NCI-H748 (cell line): ENCODE measurements around the gene HSPB2.
A peak's percentile ranks its signal among the peaks of the same experiment; 100 is the strongest.
"Not testable (repeated sequence)": the region's sequence is repeated elsewhere in the genome, so short reads cannot be mapped to it uniquely, and the experiment has no call there.

Experiments
- DNase-seq: peaks from one replicate; lab custom pipeline; 2025; ENCODE audit not compliant: unreplicated experiment; lab: John Stamatoyannopoulos, UW

Gene HSPB2, protein sequence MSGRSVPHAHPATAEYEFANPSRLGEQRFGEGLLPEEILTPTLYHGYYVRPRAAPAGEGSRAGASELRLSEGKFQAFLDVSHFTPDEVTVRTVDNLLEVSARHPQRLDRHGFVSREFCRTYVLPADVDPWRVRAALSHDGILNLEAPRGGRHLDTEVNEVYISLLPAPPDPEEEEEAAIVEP

DNA sequence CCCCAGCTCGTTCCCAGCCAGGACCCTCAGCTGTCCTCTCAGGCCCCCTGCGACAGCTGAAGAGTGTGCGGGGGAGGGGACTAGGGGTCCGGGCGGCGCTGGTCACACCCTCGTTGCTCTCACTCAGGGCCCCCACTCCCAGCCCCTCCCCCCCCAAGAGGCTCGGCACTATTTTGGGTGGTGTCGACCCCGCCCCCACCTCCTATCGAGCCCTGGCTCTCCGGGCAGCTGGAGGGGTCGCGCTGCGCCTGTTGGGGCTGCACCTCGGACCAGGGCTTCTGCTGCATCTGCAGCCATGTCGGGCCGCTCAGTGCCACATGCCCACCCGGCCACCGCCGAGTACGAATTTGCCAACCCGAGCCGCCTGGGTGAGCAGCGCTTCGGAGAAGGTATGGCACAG, at the start of gene HSPB2:
Gene HSPB2 (plus strand): TSS at position 200 of the 400 bp plus-strand sequence. CDS start 96 bp downstream, at position 296.
- no peak for DNase-seq

DNA sequence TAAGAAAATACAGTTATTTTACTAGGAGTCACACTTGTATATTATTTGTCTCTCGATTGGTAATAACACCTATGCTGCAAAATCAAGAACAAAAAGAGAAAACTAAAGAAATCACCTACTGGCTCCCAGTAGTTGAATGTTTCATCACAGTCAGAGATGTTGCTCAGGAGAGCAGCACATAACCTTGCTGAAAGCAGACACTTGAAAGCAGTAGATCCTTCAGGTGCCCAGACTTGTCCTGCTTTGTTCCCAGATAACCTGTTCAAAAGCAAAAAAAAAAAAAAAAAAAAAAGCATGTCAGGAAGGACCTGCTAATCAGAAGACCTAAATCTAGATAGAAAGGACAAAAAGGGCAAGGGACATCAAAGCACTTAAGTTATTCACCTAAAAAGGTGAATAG, 42.4 kb upstream of the HSPB2 start:
- DNase-seq, result no peak

DNA sequence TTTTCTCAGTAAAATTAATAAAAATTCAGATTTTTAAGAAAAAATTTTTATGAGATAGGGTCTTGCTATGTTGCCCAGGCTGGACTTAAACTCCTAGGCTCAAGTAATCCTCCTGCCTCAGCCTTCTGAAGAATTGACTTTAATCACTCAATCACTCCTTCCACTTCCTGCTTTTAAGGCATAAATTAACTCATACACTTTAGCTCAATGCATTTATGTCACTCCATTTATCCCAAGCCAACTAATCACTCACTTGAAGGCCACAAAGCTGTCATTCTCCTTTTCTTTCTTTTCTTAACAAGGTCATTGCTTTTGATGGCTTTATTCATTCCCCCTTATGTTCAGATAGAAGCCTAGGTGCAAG, 42.0 kb upstream of the HSPB2 start:
- DNase-seq, result no peak

DNA sequence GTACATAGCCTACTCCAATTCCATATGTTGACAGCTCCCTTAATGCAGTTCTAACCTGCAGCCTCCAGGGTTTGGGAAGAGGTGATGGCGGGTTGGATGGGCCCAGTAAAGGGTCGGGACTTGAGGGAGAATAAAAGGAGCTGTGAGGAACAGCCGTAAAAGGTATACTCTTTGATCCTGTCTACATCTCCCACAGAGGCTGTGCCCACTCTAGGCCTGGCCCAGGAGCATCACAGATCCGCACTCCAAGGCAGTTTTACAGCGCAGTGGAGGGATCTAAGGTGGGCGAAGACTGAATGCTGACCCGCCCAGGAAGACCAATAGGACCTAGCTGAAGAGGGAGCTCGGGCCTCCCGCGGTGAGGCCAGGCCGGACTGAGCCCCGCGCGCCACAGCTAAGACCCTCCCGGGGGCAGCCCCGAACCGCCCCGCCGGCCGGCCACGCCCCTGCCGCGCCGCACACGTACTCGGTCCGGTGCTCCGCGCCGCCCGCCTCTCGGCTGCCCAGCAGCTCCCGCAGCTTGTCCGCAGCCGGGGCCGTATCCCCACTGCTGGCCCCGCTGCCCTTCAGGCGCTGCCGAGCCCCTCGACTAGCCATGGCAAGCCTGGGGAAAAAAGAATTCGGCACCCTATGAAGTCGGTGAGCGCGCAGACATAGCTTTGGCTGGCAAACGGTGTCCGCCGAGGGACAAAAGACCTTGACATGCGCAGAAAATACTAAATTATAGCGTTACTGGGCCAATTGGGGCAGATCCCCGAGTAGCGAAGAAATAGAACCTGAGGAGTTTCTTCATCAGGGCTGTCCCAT, 41.4 kb upstream of the HSPB2 start, which contains the start of gene ALG9:
Gene ALG9 (minus strand): TSS at position 696 of the 807 bp plus-strand sequence. CDS start 99 bp downstream, at position 597.
- DNase-seq, result peak; percentile 78

DNA sequence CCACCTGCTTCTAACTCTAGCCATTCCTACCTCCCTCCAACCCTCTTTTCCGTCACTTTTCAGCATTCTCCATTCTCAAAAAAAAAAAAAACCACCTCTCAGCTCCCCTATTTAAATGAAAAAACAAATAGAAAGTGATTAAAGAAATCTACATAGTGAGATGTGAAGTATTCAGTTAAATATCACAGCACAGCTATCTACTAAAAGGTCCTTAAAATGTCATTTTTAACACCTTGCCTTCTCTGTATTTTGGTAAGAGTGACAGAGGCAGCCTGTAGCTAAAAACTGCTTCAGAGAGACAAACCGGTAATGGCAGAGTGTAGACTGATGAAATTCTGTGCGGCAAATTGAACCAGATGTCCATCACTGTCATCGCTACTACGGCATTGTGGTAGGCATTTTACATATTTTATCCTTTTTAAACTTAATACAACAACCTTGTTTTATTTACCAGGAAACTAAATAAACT, 40.8 kb upstream of the HSPB2 start:
- DNase-seq, result peak; percentile 4

DNA sequence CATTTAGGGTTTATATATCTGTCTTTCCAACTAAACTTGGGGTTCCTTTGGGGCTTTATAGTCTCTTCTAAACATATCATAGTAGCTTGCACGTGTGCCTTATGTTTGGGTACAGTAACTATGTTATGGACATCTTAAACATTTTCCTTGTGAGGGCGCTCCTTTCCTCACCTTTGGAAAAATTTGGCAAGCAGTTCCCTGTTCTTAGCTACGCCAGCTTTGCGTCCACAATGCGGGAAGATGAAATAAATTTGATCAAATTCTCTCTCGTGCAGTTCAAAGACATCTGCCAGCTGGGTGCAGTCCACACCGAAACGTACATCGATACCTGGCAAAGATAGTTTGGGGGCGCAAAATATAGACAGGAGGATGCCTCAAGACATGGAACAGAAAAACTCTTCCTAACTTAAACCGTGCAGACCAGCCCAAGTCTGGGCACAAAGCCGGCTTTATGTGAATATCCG, 34.1 kb upstream of the HSPB2 start:
- peak; percentile 58 for DNase-seq

DNA sequence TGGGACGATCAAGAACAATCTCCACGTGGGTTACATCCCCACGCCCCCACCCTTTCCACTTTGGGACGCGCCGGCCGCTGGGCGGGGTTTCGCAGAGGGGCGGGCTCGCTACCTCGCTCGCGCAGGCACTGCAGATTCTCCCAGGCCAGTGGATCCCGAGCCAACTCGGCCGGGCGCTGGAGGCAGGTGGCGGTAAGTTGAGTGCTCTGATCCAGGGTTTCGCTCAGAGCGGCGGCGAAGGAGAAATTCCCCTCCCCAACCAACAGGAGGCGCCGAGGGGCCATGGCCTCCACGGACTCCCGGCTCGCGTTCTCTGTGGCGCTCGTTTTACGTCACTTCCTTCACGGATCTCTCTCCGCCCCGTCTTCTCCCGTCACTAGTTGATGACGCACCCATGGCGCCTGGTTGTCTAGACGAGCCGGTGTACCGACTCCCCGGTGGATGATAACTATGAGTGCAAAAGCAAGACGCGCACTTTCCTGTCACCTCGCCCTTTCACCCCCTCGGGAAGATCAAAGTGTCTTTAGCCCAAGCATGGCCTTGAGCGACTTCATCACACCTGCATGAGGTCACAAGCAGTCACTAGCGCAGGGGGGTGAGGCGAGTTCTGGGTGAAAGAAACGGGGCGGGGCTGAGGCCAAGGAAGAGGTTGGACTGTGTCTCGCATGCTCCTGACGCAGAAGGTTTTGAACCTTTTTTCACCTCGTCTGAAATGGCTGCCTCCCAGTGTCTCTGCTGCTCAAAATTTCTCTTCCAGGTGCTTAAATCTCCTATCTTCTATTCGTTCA, 33.5 kb upstream of the HSPB2 start, which contains the start of the genes CFAP68 and FDXACB1:
Gene CFAP68 (plus strand): TSS at position 693 of the 788 bp plus-strand sequence. CDS start 20 bp downstream, at position 713.
Gene FDXACB1 (minus strand): TSS at position 317 of the 788 bp plus-strand sequence. CDS start 33 bp downstream, at position 284.
- peak; percentile 96 for DNase-seq

DNA sequence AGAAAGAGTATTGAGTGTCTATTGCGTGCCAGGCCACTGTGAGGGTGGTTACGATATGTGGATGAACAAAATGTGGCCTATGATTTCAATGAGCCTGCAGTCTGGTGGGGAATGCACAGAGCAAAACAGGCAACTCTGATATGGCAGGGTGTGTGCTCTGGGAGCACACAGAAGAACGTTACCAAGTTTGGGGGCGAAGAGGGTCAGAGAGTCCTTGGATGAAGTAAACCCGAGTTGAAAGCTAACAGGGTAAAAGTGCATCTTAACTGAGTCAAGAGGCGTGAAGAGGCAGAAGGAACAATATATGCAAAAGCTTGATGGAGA, 32.9 kb upstream of the HSPB2 start:
- DNase-seq, result no peak

DNA sequence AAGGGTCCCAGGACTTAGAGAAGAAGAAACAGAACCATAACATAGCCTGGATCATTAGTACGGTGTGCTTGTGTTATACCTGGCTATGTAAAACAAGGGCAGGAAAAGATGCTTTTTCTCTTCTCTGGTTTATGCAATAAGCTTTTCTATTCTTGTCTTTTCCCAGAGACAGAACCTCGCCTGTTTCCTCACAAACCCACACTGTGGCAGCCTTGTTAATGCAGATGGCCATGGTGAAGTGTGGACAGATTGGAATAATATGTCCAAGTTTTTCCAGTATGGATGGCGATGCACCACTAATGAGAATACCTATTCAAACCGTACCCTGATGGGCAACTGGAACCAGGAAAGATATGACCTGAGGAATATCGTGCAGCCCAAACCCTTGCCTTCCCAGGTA, 30.3 kb upstream of the HSPB2 start:
- DNase-seq, result no peak

DNA sequence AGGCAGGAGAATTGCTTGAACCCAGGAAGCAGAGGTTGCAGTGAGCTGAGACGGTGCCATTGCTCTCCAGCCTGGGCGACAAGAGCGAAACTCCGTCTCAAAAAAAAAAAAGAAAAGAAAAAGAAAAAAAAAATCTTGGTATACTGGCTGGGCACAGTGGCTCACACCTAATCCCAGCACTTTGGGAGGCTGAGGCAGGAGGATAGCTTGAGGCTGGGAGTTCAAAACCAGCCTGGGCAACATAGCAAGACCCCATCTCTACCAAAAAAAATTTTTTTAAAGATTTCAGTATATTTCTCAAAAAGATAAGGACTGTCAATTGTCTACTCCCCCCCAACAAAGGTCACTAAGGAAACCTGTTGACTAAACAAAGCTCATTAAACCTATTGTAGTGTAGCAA, 27.5 kb upstream of the HSPB2 start:
- DNase-seq, result not testable (repeated sequence)

DNA sequence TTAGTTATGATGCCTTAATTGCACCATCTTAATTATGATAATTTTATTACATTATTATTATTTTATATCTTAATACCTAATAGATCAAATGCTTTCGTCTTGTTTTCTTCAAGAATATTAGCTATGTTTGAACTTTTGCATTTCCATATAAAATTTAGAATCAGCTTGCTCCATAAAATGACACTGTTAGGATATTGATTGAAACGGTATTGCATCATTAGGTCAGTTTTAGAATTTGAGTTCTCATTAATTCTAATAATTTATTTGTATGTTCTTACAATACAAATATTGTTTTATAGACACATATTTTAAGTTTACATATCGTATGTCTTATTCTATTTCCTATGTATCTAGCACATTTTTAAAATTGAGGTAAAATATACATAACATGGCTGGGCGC, 26.5 kb upstream of the HSPB2 start:
- no peak for DNase-seq

DNA sequence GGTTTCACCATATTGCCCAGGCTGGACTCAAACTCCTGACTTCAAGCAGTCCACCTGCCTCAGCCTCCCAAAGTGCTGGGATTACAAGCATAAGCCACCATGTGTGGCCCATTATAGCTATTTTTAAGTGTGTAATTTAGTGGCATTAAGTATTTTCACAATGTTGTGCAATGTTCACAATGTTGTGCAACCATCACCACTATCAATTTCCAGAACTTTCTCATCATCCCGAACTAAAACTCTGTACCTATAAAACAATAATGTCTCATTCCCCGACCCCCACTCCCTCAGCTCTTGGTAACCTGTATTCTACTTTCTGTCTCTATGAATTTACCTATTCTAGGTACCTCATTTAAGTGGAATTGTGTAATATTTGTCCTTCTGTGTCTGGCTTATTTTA, 25.7 kb upstream of the HSPB2 start:
- no peak for DNase-seq

DNA sequence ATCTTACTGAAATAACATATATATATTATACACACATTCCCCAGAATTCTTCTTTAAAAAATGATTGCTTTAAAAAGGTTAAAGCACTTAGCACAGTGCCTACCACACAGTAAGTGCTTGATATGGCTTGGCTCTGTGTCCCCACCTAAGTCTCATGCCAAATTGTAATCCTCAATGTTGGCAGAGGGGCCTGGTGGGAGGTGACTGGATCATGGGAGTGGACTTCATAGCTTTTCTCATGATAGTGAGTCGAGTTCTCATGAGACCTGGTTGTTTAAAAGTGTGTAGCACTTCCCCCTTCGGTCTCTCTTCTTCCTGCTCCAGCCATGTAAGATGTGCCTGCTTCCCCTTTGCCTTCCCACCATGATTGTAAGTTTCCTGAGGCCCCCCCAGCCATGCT, 7.1 kb upstream of the HSPB2 start:
- no peak for DNase-seq

DNA sequence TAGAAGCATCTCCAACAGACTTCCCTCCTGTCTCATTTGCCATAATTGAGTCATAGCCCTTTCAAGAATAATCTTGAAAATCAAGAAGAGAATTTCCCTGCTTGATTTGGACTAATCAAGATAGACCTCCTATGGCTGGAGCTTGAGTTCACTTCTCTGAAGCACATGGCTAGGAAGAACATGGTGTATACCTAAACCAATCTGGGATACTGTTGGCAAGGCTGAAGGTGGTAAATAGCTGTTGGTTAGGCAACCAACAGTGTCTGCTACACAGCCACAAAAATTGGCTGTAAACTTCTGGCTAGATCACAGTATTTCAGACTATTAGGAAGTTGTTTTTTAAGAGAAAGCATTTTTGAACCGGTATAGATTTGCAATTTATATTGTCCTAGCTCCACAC, 5.9 kb upstream of the HSPB2 start:
- no peak for DNase-seq

DNA sequence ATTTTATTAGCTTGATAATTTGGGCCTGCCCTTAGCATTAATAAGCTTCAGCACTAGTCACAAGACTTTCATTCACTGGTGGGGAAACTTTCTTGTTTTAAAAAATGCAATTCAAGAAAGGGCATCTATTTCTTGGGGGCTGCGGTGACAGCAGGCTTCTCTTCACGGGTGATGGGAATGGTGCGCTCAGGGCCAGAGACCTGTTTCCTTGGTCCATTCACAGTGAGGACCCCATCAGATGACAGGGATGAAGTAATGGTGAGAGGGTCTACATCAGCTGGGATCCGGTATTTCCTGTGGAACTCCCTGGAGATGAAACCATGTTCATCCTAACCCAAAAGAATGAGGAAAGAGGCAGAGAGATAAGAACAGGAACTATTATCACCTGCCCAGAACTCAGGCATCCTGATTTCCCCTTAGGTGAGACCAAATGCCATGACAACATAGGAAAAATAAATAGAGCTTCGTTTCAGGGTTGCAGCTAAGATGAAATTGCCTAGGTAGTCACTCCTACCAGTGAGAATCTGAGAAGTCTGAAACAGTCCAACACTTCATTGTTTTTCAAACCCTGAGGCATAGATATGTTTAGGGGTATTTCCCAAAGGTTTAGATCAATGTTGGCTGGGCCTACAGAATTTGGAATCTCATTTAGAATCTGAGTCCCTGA, 3.8 kb upstream of the HSPB2 start:
- no peak for DNase-seq

DNA sequence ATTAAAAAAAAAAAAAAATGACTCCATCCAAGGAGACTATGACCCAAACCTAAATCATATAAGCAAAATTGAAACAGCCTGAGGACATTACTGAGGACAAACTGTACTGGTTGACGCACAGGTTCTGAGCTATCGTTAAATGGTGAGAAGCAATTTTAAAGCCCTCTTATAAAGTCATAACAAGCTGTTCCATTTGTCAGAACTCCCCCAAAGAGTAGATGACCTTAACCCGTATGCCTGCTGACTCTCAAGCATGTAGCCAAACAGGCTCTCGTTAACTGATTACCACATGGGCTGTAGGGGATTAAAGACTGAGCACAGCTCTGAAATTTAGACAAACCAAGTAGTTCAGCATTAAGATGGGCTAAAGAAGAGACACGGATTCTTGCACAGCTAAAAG, 3.2 kb upstream of the HSPB2 start:
- no peak for DNase-seq

DNA sequence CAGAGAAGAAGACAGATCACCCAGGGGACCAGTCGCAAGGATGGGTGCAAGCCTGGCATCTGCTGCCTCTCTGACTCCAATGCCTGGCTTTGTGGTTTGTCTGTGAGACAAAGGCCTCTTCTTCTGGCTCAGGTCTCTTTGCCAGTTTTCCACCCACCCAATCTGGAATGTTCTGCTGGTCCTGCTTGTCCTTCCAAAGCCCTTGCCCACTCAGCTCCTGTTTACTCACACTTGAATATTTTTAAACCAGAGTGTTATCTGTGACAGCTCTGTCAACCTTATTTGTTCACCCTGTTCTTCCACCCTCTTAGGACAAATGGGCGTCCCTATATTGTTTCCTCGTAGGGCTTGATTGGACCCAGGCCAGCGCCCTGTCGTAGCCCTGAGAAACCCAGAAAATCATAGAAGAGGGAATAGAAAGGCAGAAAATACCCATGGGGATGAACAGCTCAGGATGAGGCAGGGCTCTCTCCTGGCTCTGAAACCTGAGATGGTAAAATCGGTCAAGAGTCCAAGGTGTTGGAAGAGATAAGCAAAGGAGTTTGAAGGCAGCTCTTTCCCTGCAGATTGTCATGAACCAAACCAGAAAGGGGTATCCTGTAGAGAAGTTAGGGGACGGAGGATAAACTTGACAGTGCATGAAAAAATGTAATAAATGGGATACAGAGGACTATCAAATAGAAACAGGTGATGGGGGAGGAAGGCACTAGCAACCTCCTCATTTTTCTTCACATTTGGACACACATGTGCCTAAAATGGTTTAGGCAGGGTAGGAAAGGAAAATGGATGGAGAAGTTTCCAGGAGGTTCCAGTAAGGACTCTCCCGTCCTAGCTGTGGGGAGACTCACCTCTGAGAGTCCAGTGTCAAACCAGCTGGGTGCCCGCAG, 1.6 kb upstream of the HSPB2 start:
- no peak for DNase-seq

DNA sequence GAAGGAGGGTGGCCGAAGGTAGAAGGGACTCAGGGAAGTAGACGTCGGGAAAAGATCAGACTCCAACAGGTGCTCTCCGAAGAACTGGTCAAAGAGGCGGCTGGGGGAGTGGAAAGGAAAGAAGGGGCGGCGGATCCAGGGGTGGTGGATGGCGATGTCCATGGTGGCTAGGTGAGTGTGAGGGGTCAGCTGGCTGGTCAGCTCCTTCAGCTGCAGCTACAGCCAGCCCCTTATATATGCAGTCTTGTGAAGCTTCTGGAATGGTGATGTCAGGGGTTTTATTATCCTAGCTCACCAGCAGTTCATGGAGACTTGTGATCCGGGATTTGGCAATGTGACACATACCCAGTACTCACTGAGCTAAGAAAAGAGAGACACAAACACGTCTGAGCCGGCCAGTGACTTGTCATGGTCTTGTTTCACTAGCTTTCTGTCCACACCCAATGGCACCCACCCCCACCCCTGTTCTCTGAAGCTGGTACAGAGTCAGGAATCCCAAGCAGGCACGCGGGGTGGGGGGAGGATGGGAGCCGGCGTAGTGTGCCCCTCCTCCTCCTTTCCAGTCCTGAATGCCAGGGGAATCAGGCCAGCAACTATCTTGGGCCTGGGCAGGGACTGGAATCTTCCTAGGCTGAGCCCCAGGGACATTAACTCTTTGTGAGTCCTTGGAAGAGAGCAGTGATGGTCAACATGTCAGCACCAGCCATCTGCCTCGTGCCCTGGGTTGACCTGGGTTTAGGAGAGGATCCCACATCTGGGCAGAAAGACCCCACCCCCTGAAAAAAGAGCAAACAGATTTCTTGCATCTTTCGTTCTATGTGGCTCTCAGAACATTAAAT, 752 bp upstream of the HSPB2 start, which contains the start of gene CRYAB:
Gene CRYAB (minus strand): TSS at position 208 of the 839 bp plus-strand sequence. CDS start 46 bp downstream, at position 162.
- DNase-seq, result no peak
